ENCODE results near the gene NNT.

DNA sequence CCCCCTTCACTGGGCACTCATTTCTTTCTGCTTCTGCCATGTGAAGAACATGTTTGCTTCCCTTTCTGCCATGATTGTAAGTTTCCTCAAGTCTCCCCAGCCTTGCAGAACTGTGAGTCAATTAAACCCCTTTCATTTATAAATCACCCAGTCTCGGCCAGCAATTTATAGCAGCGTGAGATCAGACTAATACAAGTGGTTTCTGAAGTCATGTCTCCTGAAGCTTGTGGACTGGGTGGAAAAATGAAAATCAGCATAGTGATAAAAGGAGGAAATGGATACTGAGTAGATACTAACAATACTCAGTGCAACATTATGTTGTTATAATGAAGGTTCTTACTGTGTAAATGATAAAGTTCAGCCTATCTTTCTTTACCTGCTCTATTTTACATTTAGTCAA lies 35.1 kb downstream of the NNT start:
- TF ChIP-seq, protein P1, sequence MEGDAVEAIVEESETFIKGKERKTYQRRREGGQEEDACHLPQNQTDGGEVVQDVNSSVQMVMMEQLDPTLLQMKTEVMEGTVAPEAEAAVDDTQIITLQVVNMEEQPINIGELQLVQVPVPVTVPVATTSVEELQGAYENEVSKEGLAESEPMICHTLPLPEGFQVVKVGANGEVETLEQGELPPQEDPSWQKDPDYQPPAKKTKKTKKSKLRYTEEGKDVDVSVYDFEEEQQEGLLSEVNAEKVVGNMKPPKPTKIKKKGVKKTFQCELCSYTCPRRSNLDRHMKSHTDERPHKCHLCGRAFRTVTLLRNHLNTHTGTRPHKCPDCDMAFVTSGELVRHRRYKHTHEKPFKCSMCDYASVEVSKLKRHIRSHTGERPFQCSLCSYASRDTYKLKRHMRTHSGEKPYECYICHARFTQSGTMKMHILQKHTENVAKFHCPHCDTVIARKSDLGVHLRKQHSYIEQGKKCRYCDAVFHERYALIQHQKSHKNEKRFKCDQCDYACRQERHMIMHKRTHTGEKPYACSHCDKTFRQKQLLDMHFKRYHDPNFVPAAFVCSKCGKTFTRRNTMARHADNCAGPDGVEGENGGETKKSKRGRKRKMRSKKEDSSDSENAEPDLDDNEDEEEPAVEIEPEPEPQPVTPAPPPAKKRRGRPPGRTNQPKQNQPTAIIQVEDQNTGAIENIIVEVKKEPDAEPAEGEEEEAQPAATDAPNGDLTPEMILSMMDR (conservative IDR thresholded peaks at IDR 0.05 in 1 of 2, IDR thresholded peaks at IDR 0.05 in 1 of 2; ENCODE audit: extremely low read depth in 1 of 2, insufficient read depth in 1 of 2, low read depth in 1 of 2, low read length in 2 of 2), result no peak
- no peak for TF ChIP-seq EZH2 (IDR thresholded peaks at IDR 0.05; ENCODE audit: borderline replicate concordance, low read length)

Measured in mammary epithelial cell (primary cell).